Measurements from ENCODE around the gene ABCC5. TPM values are rescaled to one million over a fixed set of nuclear protein-coding genes. Genes with fewer than 3 reads are reported as not detected.

The ABCC5 gene
- total RNA-seq, 1 donor from 2014 or later = 18.7 TPM

GRCh38 chr3:183906234-183906921 lies 111.3 kb downstream of the ABCC5 start:
- Histone ChIP-seq H3K4me3 (ENCODE audit: low read depth, low read length) (no peak overlapping the region), H3K36me3 (ENCODE audit: control insufficient read depth, insufficient read depth, low read length) (no peaks in the 10 kb centered on the region), H3K27me3 (ENCODE audit: control insufficient read depth, insufficient read depth, low read length) (no peaks in the 10 kb centered on the region)
- no peak for DNase-seq (ENCODE audit: low read depth)
- FAIRE-seq = peak; percentile 58
- TF ChIP-seq, protein P1, sequence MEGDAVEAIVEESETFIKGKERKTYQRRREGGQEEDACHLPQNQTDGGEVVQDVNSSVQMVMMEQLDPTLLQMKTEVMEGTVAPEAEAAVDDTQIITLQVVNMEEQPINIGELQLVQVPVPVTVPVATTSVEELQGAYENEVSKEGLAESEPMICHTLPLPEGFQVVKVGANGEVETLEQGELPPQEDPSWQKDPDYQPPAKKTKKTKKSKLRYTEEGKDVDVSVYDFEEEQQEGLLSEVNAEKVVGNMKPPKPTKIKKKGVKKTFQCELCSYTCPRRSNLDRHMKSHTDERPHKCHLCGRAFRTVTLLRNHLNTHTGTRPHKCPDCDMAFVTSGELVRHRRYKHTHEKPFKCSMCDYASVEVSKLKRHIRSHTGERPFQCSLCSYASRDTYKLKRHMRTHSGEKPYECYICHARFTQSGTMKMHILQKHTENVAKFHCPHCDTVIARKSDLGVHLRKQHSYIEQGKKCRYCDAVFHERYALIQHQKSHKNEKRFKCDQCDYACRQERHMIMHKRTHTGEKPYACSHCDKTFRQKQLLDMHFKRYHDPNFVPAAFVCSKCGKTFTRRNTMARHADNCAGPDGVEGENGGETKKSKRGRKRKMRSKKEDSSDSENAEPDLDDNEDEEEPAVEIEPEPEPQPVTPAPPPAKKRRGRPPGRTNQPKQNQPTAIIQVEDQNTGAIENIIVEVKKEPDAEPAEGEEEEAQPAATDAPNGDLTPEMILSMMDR (IDR thresholded peaks at IDR 0.05; ENCODE audit: insufficient read depth, low read length, severe bottlenecking) = no peak

- Histone ChIP-seq H3K4me3 (ENCODE audit: low read depth, low read length) (no peak overlapping the region), H3K27me3 (ENCODE audit: control insufficient read depth, insufficient read depth, low read length) (no peaks in the 10 kb centered on the region), H3K36me3 (ENCODE audit: control insufficient read depth, insufficient read depth, low read length) (no peaks in the 10 kb centered on the region)
- TF ChIP-seq, protein P1 (IDR thresholded peaks at IDR 0.05; ENCODE audit: insufficient read depth, low read length, severe bottlenecking) = no peak
- DNase-seq (ENCODE audit: low read depth) = no peak
- FAIRE-seq = peak; percentile 32
These were observed 112.6 kb downstream of the ABCC5 start for GRCh38 chr3:183904833-183905780.

DNA sequence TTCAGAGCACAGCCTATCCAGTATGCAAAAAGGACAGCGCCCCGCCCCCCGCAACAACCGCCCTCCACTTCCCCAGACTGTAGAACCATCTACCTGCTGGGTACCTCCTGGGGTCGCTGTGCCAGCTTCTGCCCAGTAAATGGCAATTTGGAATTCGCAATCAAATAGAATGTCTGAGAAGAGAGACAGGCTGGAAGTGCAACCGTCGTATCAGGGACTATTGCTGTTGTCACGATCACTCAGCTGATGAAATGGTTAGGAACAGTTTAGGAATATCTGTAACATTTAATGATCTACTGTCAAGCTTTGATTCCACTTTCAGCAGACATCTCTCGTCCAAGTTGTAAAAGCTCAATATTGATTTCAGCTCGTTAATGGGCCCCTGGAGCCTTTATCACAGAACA lies 119.7 kb downstream of the ABCC5 start:
- Histone ChIP-seq H3K36me3 (ENCODE audit: control insufficient read depth, insufficient read depth, low read length) (no peaks in the 10 kb centered on the region), H3K4me3 (ENCODE audit: low read depth, low read length) (no peak overlapping the region), H3K27me3 (ENCODE audit: control insufficient read depth, insufficient read depth, low read length) (no peaks in the 10 kb centered on the region)
- TF ChIP-seq, protein P1 (IDR thresholded peaks at IDR 0.05; ENCODE audit: insufficient read depth, low read length, severe bottlenecking) = no peak
- FAIRE-seq (no peak), DNase-seq (ENCODE audit: low read depth) (no peak)

GRCh38 chr3:183897606-183898005 lies 120.1 kb downstream of the ABCC5 start:
- H3K36me3 ChIP-seq (ENCODE audit: control insufficient read depth, insufficient read depth, low read length) = no peaks in the 10 kb centered on the region
- peak; percentile 77 for DNase-seq (ENCODE audit: low read depth)
- TF ChIP-seq, protein P1 (IDR thresholded peaks at IDR 0.05; ENCODE audit: insufficient read depth, low read length, severe bottlenecking) = no peak
- no peak overlapping the region for H3K4me3 ChIP-seq (ENCODE audit: low read depth, low read length)
- FAIRE-seq = no peak
- no peaks in the 10 kb centered on the region for H3K27me3 ChIP-seq (ENCODE audit: control insufficient read depth, insufficient read depth, low read length)

DNA sequence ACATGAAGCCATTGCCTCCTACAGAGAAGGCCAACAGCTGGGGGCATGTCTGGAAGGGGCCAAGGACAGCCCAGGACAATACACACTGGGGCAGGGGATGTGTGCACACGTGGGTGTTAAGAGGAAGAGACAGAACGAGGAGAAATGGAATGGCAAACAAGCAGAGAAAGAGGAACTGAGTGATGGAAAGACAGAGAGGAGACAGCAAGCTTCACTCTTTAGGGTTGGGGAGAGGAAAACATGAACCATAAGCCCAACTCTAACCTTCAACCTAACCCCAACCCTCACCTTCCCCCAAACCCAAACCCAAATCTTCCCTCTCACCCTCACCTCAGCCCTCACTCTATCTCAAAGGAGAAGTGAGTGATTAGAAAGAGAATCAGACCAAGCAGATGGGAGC lies 121.1 kb downstream of the ABCC5 start:
- peak; percentile 50 for FAIRE-seq
- H3K4me3 ChIP-seq (ENCODE audit: low read depth, low read length) = no peak overlapping the region
- no peaks in the 10 kb centered on the region for H3K27me3 ChIP-seq (ENCODE audit: control insufficient read depth, insufficient read depth, low read length)
- TF ChIP-seq, protein P1 (IDR thresholded peaks at IDR 0.05; ENCODE audit: insufficient read depth, low read length, severe bottlenecking) = no peak
- no peak for DNase-seq (ENCODE audit: low read depth)
- no peaks in the 10 kb centered on the region for H3K36me3 ChIP-seq (ENCODE audit: control insufficient read depth, insufficient read depth, low read length)

Data from bronchial epithelial cell (primary cell).